ENCODE data around the gene LRRC8E. TPM values are rescaled to one million over a fixed set of nuclear protein-coding genes. Genes with fewer than 3 reads are reported as not detected.

Gene LRRC8E
- total RNA-seq, 1 experiment from 2014 or later = 18.1 TPM

DNA sequence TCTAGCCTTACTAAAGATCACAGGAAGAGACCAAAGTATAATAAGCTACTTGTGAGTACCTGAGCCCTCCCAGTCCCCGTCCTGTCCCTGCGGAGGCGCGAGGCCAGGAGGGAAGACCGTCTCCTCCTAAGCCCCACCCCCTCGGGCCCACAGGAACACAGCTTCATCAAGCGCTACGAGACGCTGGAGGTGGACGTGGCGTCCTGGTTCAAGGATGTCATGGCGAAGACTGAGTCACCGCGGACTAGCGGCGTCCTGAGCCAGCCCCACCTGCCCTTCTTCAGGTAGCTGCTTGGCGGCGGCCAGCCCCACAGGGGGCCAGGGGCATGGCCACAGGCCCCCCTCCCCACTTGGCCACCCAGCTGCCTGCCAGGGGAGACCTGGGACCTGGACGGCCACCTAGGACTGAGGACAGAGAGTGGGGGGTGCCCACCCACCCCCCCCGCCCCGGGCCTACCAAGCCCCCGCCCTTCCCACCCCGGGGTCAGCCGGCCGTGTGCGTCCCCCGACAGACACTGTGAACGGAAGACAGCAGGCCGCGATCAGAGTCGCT is 23.9 kb downstream of the LRRC8E start:
- CTCF ChIA-PET = interaction anchor here (1.3 kb wide), 1 partner anchor 8 kb away, joined by 5 read pairs; the partner anchor contains the start of gene SNAPC2
- Histone ChIP-seq H3K9ac (ENCODE audit: low read length) (no peak overlapping the region), H3K27ac (ENCODE audit: low read depth, low read length) (no peak overlapping the region), H3K4me2 (ENCODE audit: low read length) (no peak overlapping the region), H3K27me3 (ENCODE audit: insufficient read depth, low read length) (no peaks in the 10 kb centered on the region), H3K36me3 (ENCODE audit: control insufficient read depth in 1 of 2, insufficient read depth in 2 of 2, low read length in 2 of 2) (peaks cover 5 to 6% of the 10 kb centered on the region in 2 experiments; a peak in 3 of 4 replicates), H2AFZ (ENCODE audit: low read depth, low read length, poor library complexity, severe bottlenecking) (no peak overlapping the region), H3K9me3 (ENCODE audit: control insufficient read depth in 1 of 2, insufficient read depth in 1 of 2, low read depth in 1 of 2, low read length in 2 of 2) (no peaks in the 10 kb centered on the region), H3K79me2 (ENCODE audit: insufficient read depth, low read length) (peaks cover 22% of the 10 kb centered on the region), H4K20me1 (ENCODE audit: insufficient read depth) (no peaks in the 10 kb centered on the region), H3K4me1 (ENCODE audit: control insufficient read depth in 1 of 2, insufficient read depth in 2 of 2, low read length in 2 of 2) (peaks cover 5 to 23% of the 10 kb centered on the region in 2 experiments; a peak in 3 of 4 replicates), H3K9me2 (ENCODE audit: insufficient read depth) (no peaks in the 10 kb centered on the region), H3K4me3 (replicated peaks in 1 of 2; ENCODE audit: low read depth in 1 of 2, low read length in 2 of 2) (no peak overlapping the region)
- no peak for ATAC-seq
- DNase-seq (ENCODE audit: low read depth, low spot score) = no peak
- no TSS peak for BruUV-seq (replicated peaks)
- intact Hi-C loops (cut with micrococcal nuclease) = no loop called here
- RAD21 ChIA-PET (ENCODE audit: low non-redundant PET in 1 of 2, low total read pairs in 2 of 2, uncharacterized antibody in 2 of 2, unreplicated experiment in 2 of 2) = no interaction called here
- TF ChIP-seq POLR2AphosphoS5 (IDR thresholded peaks at IDR 0.05; ENCODE audit: low read depth, low read length) (no peak), CEBPB (IDR thresholded peaks at IDR 0.05; ENCODE audit: low read depth) (no peak), EGR1 (IDR thresholded peaks at IDR 0.05; ENCODE audit: low read depth) (no peak), EZH2phosphoT487 (IDR thresholded peaks at IDR 0.05; ENCODE audit: borderline replicate concordance) (no peak), ZNF274 (IDR thresholded peaks at IDR 0.05; ENCODE audit: low read depth, low read length) (no peak), TCF7L2 (IDR thresholded peaks at IDR 0.05; ENCODE audit: borderline replicate concordance, extremely low read depth, insufficient read depth, insufficient read length) (no peak), YY1 (IDR thresholded peaks at IDR 0.05; ENCODE audit: extremely low read depth, insufficient replicate concordance, low read depth, low read length) (no peak), REST (IDR thresholded peaks at IDR 0.05; ENCODE audit: low read depth) (no peak), SRF (IDR thresholded peaks at IDR 0.05; ENCODE audit: low read depth) (no peak), EZH2 (IDR thresholded peaks at IDR 0.05) (no peak), ELF1 (IDR thresholded peaks at IDR 0.05; ENCODE audit: borderline replicate concordance, low read depth) (no peak), SP1 (IDR thresholded peaks at IDR 0.05; ENCODE audit: low read depth) (no peak)
- TF ChIP-seq, protein P1, sequence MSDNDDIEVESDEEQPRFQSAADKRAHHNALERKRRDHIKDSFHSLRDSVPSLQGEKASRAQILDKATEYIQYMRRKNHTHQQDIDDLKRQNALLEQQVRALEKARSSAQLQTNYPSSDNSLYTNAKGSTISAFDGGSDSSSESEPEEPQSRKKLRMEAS (IDR thresholded peaks at IDR 0.05) = no peak
- TF ChIP-seq, protein P2, sequence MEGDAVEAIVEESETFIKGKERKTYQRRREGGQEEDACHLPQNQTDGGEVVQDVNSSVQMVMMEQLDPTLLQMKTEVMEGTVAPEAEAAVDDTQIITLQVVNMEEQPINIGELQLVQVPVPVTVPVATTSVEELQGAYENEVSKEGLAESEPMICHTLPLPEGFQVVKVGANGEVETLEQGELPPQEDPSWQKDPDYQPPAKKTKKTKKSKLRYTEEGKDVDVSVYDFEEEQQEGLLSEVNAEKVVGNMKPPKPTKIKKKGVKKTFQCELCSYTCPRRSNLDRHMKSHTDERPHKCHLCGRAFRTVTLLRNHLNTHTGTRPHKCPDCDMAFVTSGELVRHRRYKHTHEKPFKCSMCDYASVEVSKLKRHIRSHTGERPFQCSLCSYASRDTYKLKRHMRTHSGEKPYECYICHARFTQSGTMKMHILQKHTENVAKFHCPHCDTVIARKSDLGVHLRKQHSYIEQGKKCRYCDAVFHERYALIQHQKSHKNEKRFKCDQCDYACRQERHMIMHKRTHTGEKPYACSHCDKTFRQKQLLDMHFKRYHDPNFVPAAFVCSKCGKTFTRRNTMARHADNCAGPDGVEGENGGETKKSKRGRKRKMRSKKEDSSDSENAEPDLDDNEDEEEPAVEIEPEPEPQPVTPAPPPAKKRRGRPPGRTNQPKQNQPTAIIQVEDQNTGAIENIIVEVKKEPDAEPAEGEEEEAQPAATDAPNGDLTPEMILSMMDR (IDR thresholded peaks at IDR 0.05 in 2 of 3, conservative IDR thresholded peaks at IDR 0.05 in 1 of 3; ENCODE audit: borderline replicate concordance in 1 of 3, insufficient read depth in 1 of 3, low read depth in 2 of 3, low read length in 2 of 3) = no peak
- TF ChIP-seq, protein P3, sequence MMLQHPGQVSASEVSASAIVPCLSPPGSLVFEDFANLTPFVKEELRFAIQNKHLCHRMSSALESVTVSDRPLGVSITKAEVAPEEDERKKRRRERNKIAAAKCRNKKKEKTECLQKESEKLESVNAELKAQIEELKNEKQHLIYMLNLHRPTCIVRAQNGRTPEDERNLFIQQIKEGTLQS (IDR thresholded peaks at IDR 0.05) = no peak
- POLR2A ChIA-PET = no interaction called here

All from HCT116 (cell line).